Endothelial cell (in vitro differentiated cells): Measurements from ENCODE around the gene USP2. TPM values are rescaled to one million over a fixed set of nuclear protein-coding genes. Genes with fewer than 3 reads are reported as not detected.
A peak's percentile ranks its signal among the peaks of the same experiment; 100 is the strongest.

ENCODE experiments used
- DNase-seq: peaks from one replicate; pipeline ENCODE4 v3.0.0; 2021; ENCODE audit warnings: low spot score
- H3K27ac Mint-ChIP-seq: one replicate; pipeline ENCODE4 v1.8.0; 2021; ENCODE audit warnings: mixed read lengths, inconsistent platforms; ENCODE audit not compliant: unreplicated experiment
- H3K27me3 Mint-ChIP-seq: one replicate; pipeline ENCODE4 v1.8.0; 2021; ENCODE audit warnings: mild to moderate bottlenecking, moderate library complexity, mixed read lengths, inconsistent platforms; ENCODE audit not compliant: unreplicated experiment
- H3K36me3 Mint-ChIP-seq: one replicate; pipeline ENCODE4 v1.8.0; 2021; ENCODE audit warnings: mild to moderate bottlenecking, low read depth, mixed read lengths, inconsistent platforms; ENCODE audit not compliant: unreplicated experiment
- H3K4me1 Mint-ChIP-seq: one replicate; pipeline ENCODE4 v1.8.0; 2021; ENCODE audit warnings: mild to moderate bottlenecking, mixed read lengths, inconsistent platforms; ENCODE audit not compliant: unreplicated experiment
- H3K4me3 Mint-ChIP-seq: one replicate; pipeline ENCODE4 v1.8.0; 2021; ENCODE audit warnings: mild to moderate bottlenecking, mixed read lengths, inconsistent platforms; ENCODE audit not compliant: unreplicated experiment
- H3K9me3 Mint-ChIP-seq: one replicate; pipeline ENCODE4 v1.8.0; 2021; ENCODE audit warnings: mixed read lengths, inconsistent platforms; ENCODE audit not compliant: unreplicated experiment
- CTCF ChIP-seq: fragments of 200-600 bp; sonication (generic); IDR thresholded peaks from one replicate; pipeline ENCODE4 v1.5.0; 2021; ENCODE audit warnings: antibody characterized with exemption; ENCODE audit not compliant: unreplicated experiment
- total RNA-seq: library from RNA; stranded (reverse); fragmentation: NEBNext Ultra II Directional; extraction: Animal tissue kit (Norgen Biotek cat#: 25700); gene quantifications from one replicate; pipeline ENCODE4 v1.2.1, GENCODE V29; 2021; ENCODE audit not compliant: unreplicated experiment

USP2 gene
- total RNA-seq, 1 donor from 2014 or later = 1.5 TPM

GRCh38 chr11:119352857-119353260 is 28.6 kb downstream of the USP2 start:
- Mint-ChIP-seq H3K4me3 (no peak overlapping the region), H3K36me3 (no peaks in the 10 kb centered on the region), H3K4me1 (peaks cover 12% of the 10 kb centered on the region), H3K27me3 (peaks cover 4% of the 10 kb centered on the region), H3K27ac (no peak overlapping the region), H3K9me3 (no peaks in the 10 kb centered on the region)
- no peak for DNase-seq
- TF ChIP-seq CTCF = no peak

GRCh38 chr11:119351232-119351631 is 30.3 kb downstream of the USP2 start:
- no peak for TF ChIP-seq CTCF
- Mint-ChIP-seq H3K27ac (no peak overlapping the region), H3K9me3 (no peaks in the 10 kb centered on the region), H3K4me1 (peaks cover 12% of the 10 kb centered on the region), H3K27me3 (peaks cover 7% of the 10 kb centered on the region), H3K36me3 (no peaks in the 10 kb centered on the region), H3K4me3 (peak overlapping the region; percentile 23)
- DNase-seq = no peak

GRCh38 chr11:119350302-119350701 is 31.2 kb downstream of the USP2 start:
- H3K36me3 Mint-ChIP-seq = no peaks in the 10 kb centered on the region

GRCh38 chr11:119347940-119348605 is 33.4 kb downstream of the USP2 start:
- DNase-seq = no peak
- Mint-ChIP-seq H3K27me3 (peaks cover 11% of the 10 kb centered on the region), H3K4me3 (no peak overlapping the region)

More at GRCh38 chr11:119350302-119350701, 31.2 kb downstream of the USP2 start:
- peaks cover 8% of the 10 kb centered on the region for H3K27me3 Mint-ChIP-seq
- TF ChIP-seq CTCF = no peak
- peaks cover 7% of the 10 kb centered on the region for H3K4me1 Mint-ChIP-seq
- H3K27ac Mint-ChIP-seq = peak overlapping the region; percentile 15
- H3K9me3 Mint-ChIP-seq = no peaks in the 10 kb centered on the region
- DNase-seq = no peak
- no peak overlapping the region for H3K4me3 Mint-ChIP-seq

More at GRCh38 chr11:119347940-119348605, 33.4 kb downstream of the USP2 start:
- no peaks in the 10 kb centered on the region for H3K9me3 Mint-ChIP-seq
- no peak overlapping the region for H3K27ac Mint-ChIP-seq
- no peaks in the 10 kb centered on the region for H3K36me3 Mint-ChIP-seq
- H3K4me1 Mint-ChIP-seq = peaks cover 9% of the 10 kb centered on the region
- TF ChIP-seq CTCF = no peak
